Peyer's patch (tissue), 4 donors: Measurements from ENCODE around the gene TAMM41.
"Not testable (repeated sequence)": the region's sequence is repeated elsewhere in the genome, so short reads cannot be mapped to it uniquely, and the experiment has no call there.

Source experiments
- CTCF ChIP-seq, 6 experiments: fragments of 450-650 bp in 4 of 6; fragments of 200-600 bp in 2 of 6; sonication (generic) in 1 of 6; IDR thresholded peaks; one replicate each; pipeline ENCODE4 v1.5.1; 2017 to 2019; ENCODE audit warnings: antibody characterized with exemption in 6 of 6, mild to moderate bottlenecking in 3 of 6, moderate library complexity in 1 of 6
- POLR2A ChIP-seq, 2 donors: fragments of 450-650 bp; IDR thresholded peaks; one replicate each; pipeline ENCODE4 v1.5.1; 2017; ENCODE audit warnings: antibody characterized with exemption in 2 of 2, mild to moderate bottlenecking in 2 of 2, moderate library complexity in 2 of 2

GRCh38 chr3:11862584-11862983, 15.9 kb upstream of the TAMM41 start:
- not testable (repeated sequence) for TF ChIP-seq CTCF, POLR2A (IDR thresholded peaks at IDR 0.05)
